Stimulated activated CD4-positive, alpha-beta T cell treated with anti-CD3 and anti-CD28 coated beads, Interleukin-1b, Interleukin-23, amount 100 ng/mL, for 4 hours (primary cell): ENCODE data around the gene DNAH3.
"Not testable (repeated sequence)": the region's sequence is repeated elsewhere in the genome, so short reads cannot be mapped to it uniquely, and the experiment has no call there.

ENCODE experiments used
- DNase-seq, 2 donors: peaks; one replicate each; pipeline ENCODE4 v3.0.0-alpha.2; 2020; ENCODE audit warnings: low read depth in 2 of 2

Gene DNAH3

GRCh38 chr16:21150375-21151001 is at the start of gene DNAH3:
Gene DNAH3, minus strand, starts transcription at chr16:21150846. Its CDS starts 527 bp downstream, at chr16:21150319.
- DNase-seq = no peak

GRCh38 chr16:21199607-21200218 is 49.1 kb upstream of the DNAH3 start:
- no peak for DNase-seq

DNA sequence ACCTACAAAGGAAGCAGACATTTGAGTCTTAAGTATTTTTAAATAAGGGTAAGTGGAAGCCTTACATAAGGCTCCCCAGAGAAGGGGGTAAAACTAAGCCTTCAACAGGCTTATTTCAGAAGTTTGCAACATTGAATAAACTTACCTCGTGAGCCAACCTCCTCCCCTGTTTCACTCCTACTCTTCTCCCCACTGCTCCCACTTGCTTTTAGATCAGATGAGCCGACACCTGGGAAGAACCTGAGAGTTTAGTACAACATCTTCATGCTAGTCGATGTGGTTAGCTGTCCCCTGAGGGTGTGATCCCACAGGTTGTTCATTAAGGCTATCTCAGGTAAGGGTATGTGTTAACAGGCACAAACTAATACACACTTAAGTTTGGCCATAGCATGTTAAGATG is 47.0 kb upstream of the DNAH3 start:
- no peak for DNase-seq

DNA sequence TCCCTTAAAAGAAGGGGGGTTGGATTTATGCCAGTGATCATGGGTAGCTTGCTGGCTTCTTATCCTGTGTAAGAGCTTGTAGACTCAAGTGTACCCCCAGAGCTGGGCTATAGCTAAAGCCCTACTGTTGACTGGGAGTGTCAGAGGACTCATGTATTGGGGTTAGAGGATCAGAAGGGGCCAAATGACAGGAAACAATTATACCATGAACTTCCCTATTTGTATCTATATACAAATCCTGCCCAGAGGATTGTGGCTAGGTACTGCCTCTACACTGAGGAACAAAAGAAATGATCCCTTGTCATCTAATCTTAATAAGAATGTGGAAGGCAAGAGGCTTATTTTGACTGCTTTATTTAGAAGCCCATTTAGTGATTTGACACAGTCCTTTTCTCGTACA is 46.5 kb upstream of the DNAH3 start:
- no peak for DNase-seq

GRCh38 chr16:21195330-21195729 is 44.7 kb upstream of the DNAH3 start:
- not testable (repeated sequence) for DNase-seq

GRCh38 chr16:21194771-21195301 is 44.2 kb upstream of the DNAH3 start:
- no peak for DNase-seq

DNA sequence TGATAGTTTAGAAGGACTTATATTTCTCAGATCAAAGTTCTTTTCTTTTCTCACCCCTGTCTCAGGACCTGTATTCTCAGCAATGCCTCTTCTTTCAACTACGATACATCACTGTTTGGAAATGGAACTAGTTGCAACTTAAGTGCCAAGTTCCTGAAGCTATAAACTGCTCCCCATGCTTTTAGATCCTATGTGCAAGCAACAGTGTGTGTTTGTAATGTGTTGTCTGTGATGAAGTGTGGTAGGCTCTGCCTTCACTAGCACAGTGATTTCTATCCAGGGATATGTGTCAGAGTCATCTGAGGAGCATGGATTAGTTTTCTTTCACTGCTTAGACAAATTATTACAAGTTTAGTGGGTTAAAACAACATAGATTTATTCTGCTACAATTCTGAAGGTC is 42.3 kb upstream of the DNAH3 start:
- no peak for DNase-seq

- no peak for DNase-seq
Measured at GRCh38 chr16:21190599-21190998, 40.0 kb upstream of the DNAH3 start.

GRCh38 chr16:21190013-21190412 is 39.4 kb upstream of the DNAH3 start:
- DNase-seq = no peak

- DNase-seq = no peak
Measured at GRCh38 chr16:21189311-21189710, 38.7 kb upstream of the DNAH3 start.

DNA sequence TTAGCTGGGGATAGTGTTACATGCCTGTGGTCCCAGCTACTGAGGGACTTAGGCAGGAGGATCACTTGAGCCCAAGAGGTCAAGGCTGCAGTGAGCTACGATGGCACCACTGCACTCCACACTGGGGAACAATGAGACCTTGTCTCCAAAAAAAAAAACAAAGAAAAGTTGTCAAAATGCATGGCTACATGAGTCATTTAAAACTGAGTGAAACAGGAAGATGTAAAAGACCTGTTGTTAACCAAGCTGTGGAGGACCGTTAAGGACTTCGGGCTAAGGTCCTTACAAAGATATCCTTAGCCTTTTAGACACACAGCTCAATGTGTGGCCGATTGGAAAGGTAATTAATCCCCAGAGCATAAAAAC is 35.7 kb upstream of the DNAH3 start:
- DNase-seq = no peak

DNA sequence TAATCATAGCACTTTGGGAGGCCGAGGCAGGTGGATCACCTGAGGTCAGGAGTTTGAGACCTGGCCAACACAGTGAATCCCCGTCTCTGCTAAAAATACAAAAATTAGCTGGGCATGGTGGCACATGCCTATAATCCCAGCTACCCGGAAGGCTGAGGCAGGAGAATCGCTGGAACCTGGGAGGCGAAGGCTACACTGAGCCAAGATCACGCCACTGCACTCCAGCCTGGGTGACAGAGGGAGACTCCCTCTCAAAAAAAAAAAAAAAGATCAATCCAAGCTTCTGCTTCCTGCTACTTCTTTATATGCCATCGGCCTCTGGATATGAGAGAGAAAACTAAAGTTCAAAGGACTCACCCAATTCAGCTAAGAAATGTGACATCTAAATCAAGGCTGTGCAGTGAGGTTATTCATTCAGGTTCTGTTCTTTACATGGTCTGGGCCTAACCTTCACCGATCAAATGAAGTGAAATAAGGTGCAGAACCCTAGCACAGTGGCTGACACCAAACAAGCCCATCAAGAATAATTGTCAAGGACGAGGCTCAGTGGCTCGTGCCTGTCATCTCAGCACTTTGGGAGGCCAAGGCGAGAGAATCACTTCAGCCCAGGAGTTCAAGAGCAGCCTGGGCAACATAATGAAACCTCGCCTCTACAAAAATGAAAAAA is 35.1 kb upstream of the DNAH3 start:
- no peak for DNase-seq

DNA sequence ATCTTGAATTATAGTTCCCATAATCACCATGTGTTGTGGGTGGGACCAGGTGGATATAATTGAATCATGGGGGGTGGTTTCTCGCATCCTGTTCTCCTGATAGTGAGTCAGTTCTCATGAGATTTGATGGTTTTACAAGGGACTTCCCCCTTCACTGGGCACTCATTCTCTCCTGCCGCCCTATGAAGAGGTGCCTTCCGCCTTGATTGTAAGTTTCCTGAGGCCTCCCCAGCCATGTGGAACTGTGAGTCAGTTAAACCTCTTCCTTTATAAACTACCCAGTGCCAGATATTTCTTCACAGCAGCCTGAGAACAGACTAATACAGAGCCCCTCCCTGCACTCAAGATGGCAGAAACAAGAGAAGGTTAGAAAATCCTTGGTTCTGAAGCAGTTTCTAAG is 34.2 kb upstream of the DNAH3 start:
- DNase-seq = no peak

DNA sequence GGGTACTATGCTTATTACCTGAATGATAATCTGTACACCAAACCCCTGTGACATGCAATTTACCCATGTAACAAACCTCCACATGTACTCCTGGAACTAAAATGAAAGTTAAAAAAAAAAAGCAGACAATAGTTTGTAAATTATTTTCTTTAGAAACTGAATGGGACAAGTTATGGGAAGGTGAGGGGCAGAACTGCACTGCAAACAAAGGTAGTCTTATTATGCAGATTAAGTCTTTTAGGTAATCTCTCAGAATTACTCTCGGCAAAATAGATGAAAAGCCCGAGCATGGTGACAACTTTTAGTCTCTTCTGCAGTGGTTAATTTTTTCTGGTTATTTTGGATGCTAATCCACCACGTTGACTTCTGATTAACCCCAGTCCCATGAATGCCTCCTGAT is 33.3 kb upstream of the DNAH3 start:
- DNase-seq = no peak

DNA sequence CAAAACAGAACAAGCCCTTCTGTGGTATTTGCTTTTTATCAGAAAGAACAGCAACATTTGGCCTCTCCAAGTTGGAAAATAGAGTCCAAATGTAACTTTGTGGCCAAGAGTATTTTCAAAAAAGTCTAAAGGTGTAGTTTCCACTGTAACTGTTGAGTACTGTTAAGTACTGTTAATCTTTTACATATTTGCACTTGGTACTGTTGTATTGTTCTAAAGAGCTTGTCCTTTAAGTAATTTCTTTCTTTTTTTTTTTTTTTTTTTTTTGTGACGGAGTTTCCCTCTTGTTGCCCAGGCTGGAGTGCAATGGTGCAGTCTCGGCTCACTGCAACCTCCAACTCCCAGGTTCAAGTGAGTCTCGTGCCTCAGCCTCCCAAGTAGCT is 29.3 kb upstream of the DNAH3 start:
- DNase-seq = no peak

GRCh38 chr16:21179126-21179982 is 28.7 kb upstream of the DNAH3 start:
- no peak for DNase-seq

DNA sequence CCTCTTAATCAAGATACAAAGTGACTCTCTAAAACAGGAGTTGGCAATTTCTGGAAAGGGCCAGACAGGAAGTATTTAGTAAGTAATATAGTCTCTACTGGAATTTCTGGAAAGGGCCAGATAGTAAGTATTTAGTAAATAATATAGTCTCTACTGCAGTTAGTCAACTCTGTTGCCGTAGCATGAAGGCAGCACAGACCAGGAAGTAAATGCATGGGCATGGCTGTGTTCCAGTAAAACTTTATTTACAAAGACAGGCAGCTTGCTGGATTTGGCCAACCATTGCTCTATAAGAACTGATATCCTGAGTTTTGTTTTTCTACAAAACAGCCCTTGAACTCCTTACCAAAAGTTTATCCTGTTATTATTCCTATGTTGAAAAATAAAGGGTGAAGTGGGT is 24.8 kb upstream of the DNAH3 start:
- no peak for DNase-seq

DNA sequence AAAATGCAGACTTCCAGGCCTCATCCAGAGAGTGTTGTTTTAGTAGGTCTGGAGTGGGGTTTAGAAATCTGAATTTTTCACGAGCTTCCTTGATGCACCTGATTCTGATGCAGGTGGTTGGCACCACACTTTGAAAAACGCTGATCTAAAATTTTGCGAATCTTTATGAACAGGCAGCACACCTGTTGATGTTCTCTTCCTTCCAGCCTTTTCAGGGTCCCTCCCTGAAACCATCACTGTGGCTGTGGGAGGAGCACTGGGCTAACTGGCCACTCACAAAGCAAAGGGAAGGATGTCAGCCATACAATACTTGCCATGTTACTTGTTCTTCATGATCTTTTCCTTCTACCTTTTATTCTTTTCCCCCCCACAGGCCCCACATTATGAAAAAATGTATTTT is 22.0 kb upstream of the DNAH3 start:
- no peak for DNase-seq

- DNase-seq = not testable (repeated sequence)
Measured at GRCh38 chr16:21170116-21170515, 19.5 kb upstream of the DNAH3 start.

DNA sequence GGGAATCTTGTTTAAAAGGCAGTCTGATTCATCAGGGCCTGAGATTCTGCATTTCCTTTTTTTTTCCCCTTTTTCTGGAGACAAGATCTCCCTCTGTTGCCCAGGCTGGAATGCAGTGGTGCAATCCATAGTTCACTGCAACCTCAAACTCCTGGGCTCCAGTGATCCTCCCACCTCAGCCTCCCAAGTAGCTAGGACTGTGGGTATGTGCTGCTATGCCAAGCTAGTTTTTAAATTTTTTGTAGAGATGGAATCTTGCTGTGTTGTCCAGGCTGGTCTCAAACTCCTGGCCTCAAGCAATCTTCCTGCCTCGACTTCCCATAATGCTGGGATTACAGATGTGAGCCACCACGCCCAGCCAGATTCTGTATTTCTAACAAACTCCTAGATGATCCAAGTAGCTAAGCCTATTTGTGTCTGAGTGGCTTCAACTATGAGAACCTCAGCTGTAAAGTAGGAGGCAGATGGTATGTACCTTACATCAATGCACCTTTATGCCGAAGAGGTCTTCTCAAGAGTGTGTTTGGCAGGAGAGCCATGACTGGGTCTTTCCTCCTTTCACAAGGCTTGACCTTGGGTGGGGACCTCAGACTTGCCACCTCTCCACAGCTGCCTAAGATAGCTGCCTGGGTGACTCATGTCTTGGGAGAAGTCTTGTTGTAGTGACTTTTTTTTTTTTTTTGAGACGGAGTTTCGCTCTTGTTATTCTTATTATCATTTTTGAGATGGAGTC is 18.8 kb upstream of the DNAH3 start:
- DNase-seq = no peak

GRCh38 chr16:21167929-21168602 is 17.4 kb upstream of the DNAH3 start:
- DNase-seq = no peak
